Heart left ventricle (tissue), 16 donors: ENCODE data around the gene CFAP73. TPM values are rescaled to one million over a fixed set of nuclear protein-coding genes. Genes with fewer than 3 reads are reported as not detected.
A peak's percentile ranks its signal among the peaks of the same experiment; 100 is the strongest.

Source experiments
- ATAC-seq, 4 donors: fragments of 200-7000 bp; cut with Tn5 transposase; one replicate each; pipeline ENCODE4 v1.9.1; 2020 to 2022; ENCODE audit warnings: moderate library complexity in 4 of 4, mild to moderate bottlenecking in 3 of 4, moderate number of reproducible peaks in 1 of 4
- DNase-seq, 5 donors: peaks; one replicate each; pipeline ENCODE4 v3.0.0-alpha.2; 2020
- H3K27ac ChIP-seq, 12 donors: fragments of 200-600 bp; sonication (generic) in 4 of 12; one replicate each; pipeline versions ENCODE4 v1.5.0 to v1.8.0; 2016 to 2022; ENCODE audit warnings: mild to moderate bottlenecking in 2 of 12
- H3K27me3 ChIP-seq, 9 donors: fragments of 200-600 bp; sonication (generic) in 2 of 9; one replicate each; pipeline versions ENCODE4 v1.5.1 to v1.8.0; 2016 to 2022; ENCODE audit warnings: mild to moderate bottlenecking in 3 of 9
- H3K36me3 ChIP-seq, 9 donors: fragments of 200-600 bp; sonication (generic) in 2 of 9; one replicate each; pipeline versions ENCODE4 v1.5.0 to v1.8.0; 2018 to 2022; ENCODE audit warnings: mild to moderate bottlenecking in 2 of 9
- H3K4me1 ChIP-seq, 12 donors: fragments of 200-600 bp; sonication (generic) in 4 of 12; one replicate each; pipeline versions ENCODE4 v1.5.0 to v1.8.0; 2016 to 2022; ENCODE audit warnings: mild to moderate bottlenecking in 3 of 12
- H3K4me3 ChIP-seq, 12 donors: fragments of 200-600 bp; sonication (generic) in 4 of 12; one replicate each; pipeline versions ENCODE4 v1.5.0 to v1.8.0; 2017 to 2022; ENCODE audit warnings: mild to moderate bottlenecking in 9 of 12, moderate library complexity in 4 of 12
- H3K9me3 ChIP-seq, 12 donors: fragments of 200-600 bp; sonication (generic) in 4 of 12; one replicate each; pipeline versions ENCODE4 v1.5.0 to v1.8.0; 2016 to 2022; ENCODE audit warnings: mild to moderate bottlenecking in 1 of 12
- POLR2A ChIP-seq, 2 donors: fragments of 450-650 bp; IDR thresholded peaks; one replicate each; pipeline ENCODE4 v1.6.1; 2017; ENCODE audit warnings: antibody characterized with exemption in 2 of 2, mild to moderate bottlenecking in 2 of 2, moderate library complexity in 2 of 2
- WGBS, 4 donors: extraction: QIAGEN DNeasy Blood & Tissue Kit in 2 of 4; methylation state at CpG; one replicate each; pipeline versions ENCODE4 v1.1.5 to v1.1.7; 2013 to 2018; 5-methylcytosine and 5-hydroxymethylcytosine counted together
- intact Hi-C, 10 donors: fragments of 100-400 bp; cut with DNase I; formaldehyde crosslinking; loops; one replicate each; pipeline versions ENCODE4 v1.11.1 to v1.14.2; 2022
- polyA plus RNA-seq, 2 donors: library from polyadenylated mRNA; stranded (reverse); fragments of 200-250 nt; gene quantifications; one replicate each; pipeline ENCODE4 v1.2.3, GENCODE V29; 2013
- total RNA-seq, 9 donors: library from RNA; depleted of rRNA in 2 of 9; stranded (reverse); fragments of >200 nt in 2 of 9; fragmentation: NEBNext Ultra II Directional in 3 of 9; extraction: Animal tissue kit (Norgen Biotek cat#: 25700) in 3 of 9; gene quantifications; one replicate each; pipeline versions ENCODE4 v1.1.0 to v1.2.4, GENCODE V29; 2016 to 2023
- TF ChIP-seq, protein P1 (sequence below), 12 donors: fragments of 200-600 bp; sonication (generic) in 4 of 12; IDR thresholded peaks; one replicate each; pipeline versions ENCODE4 v1.5.0 to v1.8.0; 2018 to 2022; ENCODE audit warnings: antibody characterized with exemption in 12 of 12, mild to moderate bottlenecking in 5 of 12
- donor health status: ischemic (EF 13 %, LVEDD 7.1; RV severe dilation, severe dysfunction).
- donor health status: healthy with polysubstance abuse.
- donor health status: DM: no; HTN: yes; CAD: no.
- donor health status: DM: no; HTN: no; CAD: no.
- donor health status: ischemic (EF 25% LVEDD 6.9; RV normal size, moderate dysfunction).
- donor health status: ischemic (EF 25% LVEDD 5.7; RV mildly dilated, moderate dysfunction).
- donor health status: healthy.
- donor health status: DM: yes; HTN: yes; CAD: no.
- donor health status: ischemic (EF 35%, LVEDD 5.7; RV mildly dilated, moderate dysfunction).
- donor health status: nonischemic (EF 11% LVEDD 7.7; RV severe dilation, severe dysfunction).
- donor health status: DM: yes; HTN: yes; CAD: no.
- donor health status: PGD.
- donor health status: ischemic (EF 29% LVEDD 5.4; RV normal size, mild dysfunction).
- donor health status: nonischemic (EF 23%, LVEDD 6.1; RV moderate dilation, normal function).

The CFAP73 gene
- total and polyA plus RNA-seq, 11 donors: 0.04 to 0.11 TPM; not detected in 9

DNA sequence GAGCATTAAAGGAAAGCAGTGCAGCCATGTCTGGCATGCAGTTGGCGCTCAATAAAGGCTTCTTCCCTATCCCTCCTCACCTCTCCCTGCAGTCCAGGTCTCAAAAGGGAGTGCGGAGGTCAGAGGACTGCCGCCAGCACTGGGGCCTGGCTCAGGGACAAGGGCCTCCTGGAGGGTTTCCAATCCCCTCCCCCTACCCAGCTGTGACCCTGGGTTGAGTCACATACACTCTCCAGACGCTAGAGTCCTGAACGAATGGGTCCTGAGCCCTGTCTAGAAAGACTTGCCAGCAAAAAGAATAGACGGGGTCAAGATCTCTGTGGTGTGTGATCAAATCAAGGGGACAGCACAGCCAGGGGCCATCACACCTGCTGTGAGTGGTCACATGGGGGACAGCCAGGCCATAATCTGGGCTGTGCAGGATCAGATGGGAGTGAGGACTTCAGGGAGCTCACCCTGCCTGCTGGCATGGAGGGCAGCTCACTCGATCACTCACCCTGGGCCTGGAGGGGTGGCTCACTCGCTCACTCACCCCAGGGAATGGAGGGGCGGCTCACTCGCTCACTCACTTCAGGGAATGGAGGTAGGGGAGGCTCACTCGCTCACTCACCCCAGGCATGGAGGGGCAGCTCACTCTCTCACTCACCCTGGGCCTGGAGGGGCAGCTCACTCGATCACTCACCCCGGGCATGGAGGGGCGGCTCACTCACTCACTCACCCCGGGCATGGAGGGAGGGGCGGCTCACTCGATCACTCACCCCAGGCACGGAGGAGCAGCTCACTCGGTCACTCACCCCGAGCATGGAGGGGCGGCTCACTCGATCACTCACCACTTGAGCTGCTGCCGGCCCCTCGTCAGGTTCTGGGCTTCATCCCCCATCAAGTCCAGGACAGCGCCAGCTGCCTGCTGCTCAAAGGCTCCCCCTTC, 12.8 kb downstream of the CFAP73 start:
- WGBS, 4 donors: 65 to 84% (median 82%) methylated on average over 10 to 25 of the region's 25 CpGs
- Histone ChIP-seq H3K4me1 (peaks cover 0 to 6% (median 0%) of the 10 kb centered on the region in 12 donors), H3K9me3 (no peaks in the 10 kb centered on the region), H3K36me3 (peaks cover 0 to 98% (median 93%) of the 10 kb centered on the region in 9 donors), H3K4me3 (no peak overlapping the region), H3K27me3 (no peaks in the 10 kb centered on the region), H3K27ac (no peak overlapping the region)
- ATAC-seq: peak in 3 of 4 donors; percentile 37 to 76 (median 43)
- DNase-seq: peak in 1 of 5 donors; percentile 69
- intact Hi-C loops: no loop called here
- no peak for TF ChIP-seq POLR2A (IDR thresholded peaks at IDR 0.05)
- TF ChIP-seq, protein P1, sequence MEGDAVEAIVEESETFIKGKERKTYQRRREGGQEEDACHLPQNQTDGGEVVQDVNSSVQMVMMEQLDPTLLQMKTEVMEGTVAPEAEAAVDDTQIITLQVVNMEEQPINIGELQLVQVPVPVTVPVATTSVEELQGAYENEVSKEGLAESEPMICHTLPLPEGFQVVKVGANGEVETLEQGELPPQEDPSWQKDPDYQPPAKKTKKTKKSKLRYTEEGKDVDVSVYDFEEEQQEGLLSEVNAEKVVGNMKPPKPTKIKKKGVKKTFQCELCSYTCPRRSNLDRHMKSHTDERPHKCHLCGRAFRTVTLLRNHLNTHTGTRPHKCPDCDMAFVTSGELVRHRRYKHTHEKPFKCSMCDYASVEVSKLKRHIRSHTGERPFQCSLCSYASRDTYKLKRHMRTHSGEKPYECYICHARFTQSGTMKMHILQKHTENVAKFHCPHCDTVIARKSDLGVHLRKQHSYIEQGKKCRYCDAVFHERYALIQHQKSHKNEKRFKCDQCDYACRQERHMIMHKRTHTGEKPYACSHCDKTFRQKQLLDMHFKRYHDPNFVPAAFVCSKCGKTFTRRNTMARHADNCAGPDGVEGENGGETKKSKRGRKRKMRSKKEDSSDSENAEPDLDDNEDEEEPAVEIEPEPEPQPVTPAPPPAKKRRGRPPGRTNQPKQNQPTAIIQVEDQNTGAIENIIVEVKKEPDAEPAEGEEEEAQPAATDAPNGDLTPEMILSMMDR (IDR thresholded peaks at IDR 0.05): no peak

DNA sequence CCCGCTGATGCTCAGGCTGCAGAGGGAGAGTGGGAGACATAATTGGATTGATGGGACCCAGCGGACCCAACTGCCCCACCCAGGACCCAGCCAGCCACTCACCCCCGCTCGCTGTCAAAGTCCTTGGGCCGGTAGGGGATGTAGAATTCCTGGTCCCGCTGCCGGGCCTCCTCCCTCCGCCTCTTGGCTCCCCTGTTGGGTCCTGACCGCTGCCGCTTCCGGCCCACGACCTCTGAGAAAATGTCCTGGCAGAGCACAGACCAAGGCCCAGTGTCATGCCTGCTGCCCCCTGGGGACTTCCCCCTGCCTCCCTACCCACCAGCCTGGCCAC, 13.5 kb downstream of the CFAP73 start:
- ATAC-seq (no peak), DNase-seq (peak in 1 of 5 donors; percentile 48)
- TF ChIP-seq, protein P1 (IDR thresholded peaks at IDR 0.05): no peak
- no peak for TF ChIP-seq POLR2A (IDR thresholded peaks at IDR 0.05)
- H3K27me3 ChIP-seq: no peaks in the 10 kb centered on the region
- no peak overlapping the region for H3K4me3 ChIP-seq
- H3K4me1 ChIP-seq: peaks cover 0 to 6% (median 0%) of the 10 kb centered on the region in 12 donors
- intact Hi-C loops: no loop called here
- peaks cover 0 to 98% (median 95%) of the 10 kb centered on the region in 9 donors for H3K36me3 ChIP-seq
- no peaks in the 10 kb centered on the region for H3K9me3 ChIP-seq
- no peak overlapping the region for H3K27ac ChIP-seq
- WGBS, 4 donors: 92 to 98% (median 95%) methylated on average over 9 to 12 of the region's 12 CpGs

DNA sequence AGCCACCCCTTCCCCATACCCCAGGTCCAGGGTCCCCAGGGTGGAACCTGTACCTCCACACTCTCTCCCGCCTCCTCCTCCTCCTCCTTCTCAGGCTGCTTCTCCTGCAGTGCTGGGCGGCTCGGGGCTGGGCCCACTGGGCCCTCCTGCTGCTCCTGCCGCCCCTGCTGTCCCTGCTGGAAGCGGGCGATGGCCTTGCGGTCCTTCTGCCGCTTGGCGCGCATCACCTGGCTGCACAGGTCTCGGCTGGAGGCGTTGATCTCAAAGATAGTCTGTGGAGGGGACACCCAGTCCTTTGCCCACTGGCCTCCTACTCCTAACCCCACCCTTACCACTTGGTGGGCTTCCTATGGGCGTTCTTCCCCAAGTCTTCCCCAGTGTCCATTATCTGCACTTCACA, 14.5 kb downstream of the CFAP73 start:
- H3K4me3 ChIP-seq: no peak overlapping the region
- intact Hi-C loops: no loop called here
- peaks cover 0 to 98% (median 95%) of the 10 kb centered on the region in 9 donors for H3K36me3 ChIP-seq
- ATAC-seq (no peak), DNase-seq (no peak)
- WGBS, 4 donors: 95 to 99% (median 97%) methylated on average over 11 to 13 of the region's 13 CpGs
- no peak overlapping the region for H3K27ac ChIP-seq
- no peaks in the 10 kb centered on the region for H3K9me3 ChIP-seq
- no peaks in the 10 kb centered on the region for H3K27me3 ChIP-seq
- TF ChIP-seq, protein P1 (IDR thresholded peaks at IDR 0.05): no peak
- no peak for TF ChIP-seq POLR2A (IDR thresholded peaks at IDR 0.05)
- H3K4me1 ChIP-seq: peaks cover 0 to 6% (median 0%) of the 10 kb centered on the region in 12 donors
